A549 (cell line): ENCODE data around the gene NUDT16L1.

Experiments
- CHD2 ChIP-seq: fragments of 150-350 bp; IDR thresholded peaks from 2 replicates; pipeline ENCODE4 v1.6.1; 2014; ENCODE audit warnings: low read length; ENCODE audit not compliant: partially characterized antibody
- CTCF ChIP-seq: fragments of >200 bp; sonication (Bioruptor Twin); formaldehyde crosslinking; IDR thresholded peaks from 3 replicates; pipeline ENCODE4 v1.5.1; 2016
- EP300 ChIP-seq, 2 experiments: fragments of >200 bp; sonication (Bioruptor Twin); formaldehyde crosslinking; IDR thresholded peaks; 2 replicates in 1 of 2; 3 replicates in 1 of 2; pipeline ENCODE4 v1.6.1; 2016 to 2017
- TP53 ChIP-seq: fragments of 250-450 bp; sonication (Bioruptor Pico); IDR thresholded peaks from 2 replicates; pipeline ENCODE4 v1.5.0; 2021; ENCODE audit warnings: mild to moderate bottlenecking, moderate library complexity
- TF ChIP-seq, protein P1 (sequence below): fragments of 200-600 bp; sonication (generic); IDR thresholded peaks from 2 replicates; pipeline ENCODE4 v1.6.1; 2016; ENCODE audit warnings: antibody characterized with exemption, mild to moderate bottlenecking, moderate library complexity

DNA sequence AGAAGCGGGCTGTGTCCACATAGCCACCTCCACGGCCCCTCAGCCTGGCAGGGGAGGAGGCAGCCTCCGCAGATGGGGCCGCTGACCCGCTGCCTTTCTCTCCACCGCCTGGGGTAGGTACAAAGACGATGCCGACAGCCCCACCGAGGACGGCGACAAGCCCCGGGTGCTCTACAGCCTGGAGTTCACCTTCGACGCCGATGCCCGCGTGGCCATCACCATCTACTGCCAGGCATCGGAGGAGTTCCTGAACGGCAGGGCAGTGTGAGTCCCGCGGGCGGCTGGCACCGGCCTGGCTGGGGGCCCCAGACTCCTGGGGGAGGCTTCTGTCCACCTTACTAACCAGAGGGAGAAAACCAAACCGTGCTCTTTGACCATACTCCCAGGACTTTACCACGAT lies 40.8 kb upstream of the NUDT16L1 start:
- TF ChIP-seq CHD2 (no peak), CTCF (no peak), EP300 (IDR thresholded peaks at IDR 0.05) (no peak), TP53 (CRISPR knock-in tag) (no peak)
- TF ChIP-seq, protein P1, sequence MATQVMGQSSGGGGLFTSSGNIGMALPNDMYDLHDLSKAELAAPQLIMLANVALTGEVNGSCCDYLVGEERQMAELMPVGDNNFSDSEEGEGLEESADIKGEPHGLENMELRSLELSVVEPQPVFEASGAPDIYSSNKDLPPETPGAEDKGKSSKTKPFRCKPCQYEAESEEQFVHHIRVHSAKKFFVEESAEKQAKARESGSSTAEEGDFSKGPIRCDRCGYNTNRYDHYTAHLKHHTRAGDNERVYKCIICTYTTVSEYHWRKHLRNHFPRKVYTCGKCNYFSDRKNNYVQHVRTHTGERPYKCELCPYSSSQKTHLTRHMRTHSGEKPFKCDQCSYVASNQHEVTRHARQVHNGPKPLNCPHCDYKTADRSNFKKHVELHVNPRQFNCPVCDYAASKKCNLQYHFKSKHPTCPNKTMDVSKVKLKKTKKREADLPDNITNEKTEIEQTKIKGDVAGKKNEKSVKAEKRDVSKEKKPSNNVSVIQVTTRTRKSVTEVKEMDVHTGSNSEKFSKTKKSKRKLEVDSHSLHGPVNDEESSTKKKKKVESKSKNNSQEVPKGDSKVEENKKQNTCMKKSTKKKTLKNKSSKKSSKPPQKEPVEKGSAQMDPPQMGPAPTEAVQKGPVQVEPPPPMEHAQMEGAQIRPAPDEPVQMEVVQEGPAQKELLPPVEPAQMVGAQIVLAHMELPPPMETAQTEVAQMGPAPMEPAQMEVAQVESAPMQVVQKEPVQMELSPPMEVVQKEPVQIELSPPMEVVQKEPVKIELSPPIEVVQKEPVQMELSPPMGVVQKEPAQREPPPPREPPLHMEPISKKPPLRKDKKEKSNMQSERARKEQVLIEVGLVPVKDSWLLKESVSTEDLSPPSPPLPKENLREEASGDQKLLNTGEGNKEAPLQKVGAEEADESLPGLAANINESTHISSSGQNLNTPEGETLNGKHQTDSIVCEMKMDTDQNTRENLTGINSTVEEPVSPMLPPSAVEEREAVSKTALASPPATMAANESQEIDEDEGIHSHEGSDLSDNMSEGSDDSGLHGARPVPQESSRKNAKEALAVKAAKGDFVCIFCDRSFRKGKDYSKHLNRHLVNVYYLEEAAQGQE = no peak
